Stimulated activated CD8-positive, alpha-beta memory T cell treated with anti-CD3 and anti-CD28 coated beads, Interleukin-4, amount 100 ng/mL, for 48 hours (primary cell): ENCODE data around the gene VDAC2.
"Not testable (repeated sequence)": the region's sequence is repeated elsewhere in the genome, so short reads cannot be mapped to it uniquely, and the experiment has no call there.

Experiments used
- DNase-seq: peaks from one replicate; pipeline ENCODE4 v3.0.0-alpha.2; 2020

Gene VDAC2, protein sequence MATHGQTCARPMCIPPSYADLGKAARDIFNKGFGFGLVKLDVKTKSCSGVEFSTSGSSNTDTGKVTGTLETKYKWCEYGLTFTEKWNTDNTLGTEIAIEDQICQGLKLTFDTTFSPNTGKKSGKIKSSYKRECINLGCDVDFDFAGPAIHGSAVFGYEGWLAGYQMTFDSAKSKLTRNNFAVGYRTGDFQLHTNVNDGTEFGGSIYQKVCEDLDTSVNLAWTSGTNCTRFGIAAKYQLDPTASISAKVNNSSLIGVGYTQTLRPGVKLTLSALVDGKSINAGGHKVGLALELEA

DNA sequence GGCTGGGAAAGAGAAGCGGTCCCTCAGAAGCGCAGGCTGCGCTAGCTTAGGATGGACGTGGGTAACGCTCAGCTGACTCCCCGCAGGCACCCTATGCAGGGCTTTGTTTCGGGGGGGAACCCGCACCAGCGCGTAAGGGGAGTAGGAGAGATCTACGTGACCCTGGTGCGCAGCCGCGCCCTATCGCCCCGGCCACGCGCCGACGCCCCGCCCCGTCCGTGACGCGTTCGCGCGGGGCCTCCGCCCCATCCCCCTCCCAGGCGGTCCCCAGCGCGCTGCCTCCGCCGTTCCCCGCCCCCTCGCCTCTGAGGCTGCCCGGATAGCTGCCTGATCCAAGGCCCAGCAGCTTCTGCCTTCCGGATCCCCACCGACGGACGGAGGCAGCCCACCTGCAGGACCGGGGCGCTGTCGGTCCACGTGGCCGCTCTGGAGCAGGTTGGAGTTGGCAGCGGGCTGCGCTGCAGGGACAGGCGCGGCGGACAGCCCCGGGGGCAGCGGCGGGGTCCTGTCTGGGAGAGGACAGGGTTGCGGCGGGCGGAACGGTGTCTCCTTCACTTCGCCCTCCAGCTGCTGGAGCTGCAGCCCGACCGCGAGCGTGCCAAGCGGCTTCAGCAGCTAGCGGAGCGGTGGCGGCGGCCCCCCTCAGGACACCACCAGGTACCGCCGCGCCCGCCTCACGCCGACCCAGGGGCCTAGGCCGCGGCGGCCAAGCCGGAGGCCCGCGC, at the start of gene VDAC2:
TSS of gene VDAC2 (plus strand) at position 515 of the 725 bp plus-strand sequence. CDS start 363 bp downstream, outside the sequence.
- DNase-seq, result peak; percentile 96

GRCh38 chr10:75165684-75166622, 44.6 kb upstream of the VDAC2 start:
- DNase-seq, result no peak

GRCh38 chr10:75166623-75166972, 44.0 kb upstream of the VDAC2 start:
- no peak for DNase-seq

DNA sequence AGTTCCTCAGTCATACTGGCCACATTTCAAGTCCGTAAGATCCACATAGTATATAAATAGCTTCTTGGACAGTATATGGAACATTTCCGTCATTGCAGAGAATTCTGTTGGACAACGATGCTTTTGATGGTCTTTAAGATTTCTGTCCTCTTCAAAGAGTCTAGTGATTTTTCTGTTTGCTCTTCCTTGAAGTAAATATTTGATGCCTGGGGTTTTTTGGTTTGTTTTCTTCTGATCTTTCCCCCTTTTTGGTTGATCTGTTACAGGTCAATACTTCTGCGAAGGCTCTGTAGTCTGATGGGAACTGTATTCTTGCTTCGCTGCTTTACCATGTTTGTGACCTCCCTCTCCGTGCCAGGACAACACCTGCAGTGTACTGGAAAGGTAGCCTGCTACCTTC, 42.3 kb upstream of the VDAC2 start:
- no peak for DNase-seq

- DNase-seq, result no peak
These were observed 40.4 kb upstream of the VDAC2 start for GRCh38 chr10:75170215-75170614.

GRCh38 chr10:75175046-75175445, 35.5 kb upstream of the VDAC2 start:
- DNase-seq, result no peak

DNA sequence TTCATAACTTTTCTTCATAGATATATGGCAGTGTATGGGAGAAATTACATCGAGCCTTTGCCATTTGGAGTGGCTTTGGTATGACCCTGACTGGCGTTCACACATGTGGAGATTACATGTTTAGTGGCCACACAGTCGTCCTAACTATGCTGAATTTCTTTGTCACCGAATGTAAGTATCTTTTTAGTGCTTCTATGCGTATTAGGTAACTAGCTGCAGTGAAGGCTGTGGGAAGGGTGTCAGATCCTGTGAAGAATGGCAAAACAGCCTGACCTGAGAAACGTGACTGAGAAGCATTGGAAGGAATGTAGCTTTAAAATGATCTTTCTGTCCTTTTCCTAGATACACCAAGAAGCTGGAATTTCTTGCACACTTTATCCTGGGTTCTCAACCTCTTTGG, 34.5 kb upstream of the VDAC2 start:
- no peak for DNase-seq

DNA sequence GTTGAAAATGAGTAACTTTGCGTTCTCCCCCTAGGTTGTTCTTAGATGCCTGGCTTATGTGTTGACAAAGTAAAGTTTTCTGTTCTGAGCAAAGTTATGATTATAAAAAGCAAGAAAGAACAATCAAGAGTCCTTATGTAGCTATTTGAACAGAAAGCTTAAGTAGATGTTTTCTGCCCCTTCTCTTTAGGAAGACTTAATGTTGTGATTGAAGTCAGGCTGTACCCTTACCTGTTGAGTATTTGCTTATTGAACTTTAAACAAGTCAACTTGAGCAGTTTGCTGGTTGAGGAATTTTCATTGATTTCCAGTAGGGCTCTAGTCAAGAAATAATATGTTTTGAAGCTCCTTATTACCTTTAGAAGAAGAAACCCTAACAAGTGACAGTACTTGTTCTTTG, 33.9 kb upstream of the VDAC2 start:
- DNase-seq, result no peak

DNA sequence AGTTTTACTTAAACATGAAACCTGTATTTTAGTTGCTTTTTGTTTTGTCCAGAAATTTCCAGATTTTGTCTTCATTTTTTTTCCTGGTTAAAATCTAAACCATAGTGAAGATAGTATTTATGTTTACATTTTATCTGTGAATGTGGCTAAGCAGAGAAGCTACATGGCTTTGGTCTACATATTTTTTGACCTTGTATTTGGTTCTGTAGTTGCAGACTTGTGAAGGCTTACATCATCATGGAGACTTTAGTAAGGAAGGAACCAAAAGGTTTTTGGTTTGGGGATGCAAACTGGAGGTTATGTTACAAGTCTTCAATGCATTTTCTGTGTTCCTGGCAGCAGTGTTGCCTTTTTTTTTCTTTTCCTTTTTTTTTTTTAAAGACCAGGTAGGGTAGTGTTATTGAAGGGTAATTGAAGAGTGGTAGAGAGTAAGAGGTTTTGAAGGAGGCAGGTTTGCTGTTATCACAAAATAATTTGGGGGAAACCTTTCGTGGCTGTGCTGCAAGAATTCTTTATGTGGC, 30.9 kb upstream of the VDAC2 start:
- no peak for DNase-seq

GRCh38 chr10:75180592-75180991, 30.0 kb upstream of the VDAC2 start:
- no peak for DNase-seq

DNA sequence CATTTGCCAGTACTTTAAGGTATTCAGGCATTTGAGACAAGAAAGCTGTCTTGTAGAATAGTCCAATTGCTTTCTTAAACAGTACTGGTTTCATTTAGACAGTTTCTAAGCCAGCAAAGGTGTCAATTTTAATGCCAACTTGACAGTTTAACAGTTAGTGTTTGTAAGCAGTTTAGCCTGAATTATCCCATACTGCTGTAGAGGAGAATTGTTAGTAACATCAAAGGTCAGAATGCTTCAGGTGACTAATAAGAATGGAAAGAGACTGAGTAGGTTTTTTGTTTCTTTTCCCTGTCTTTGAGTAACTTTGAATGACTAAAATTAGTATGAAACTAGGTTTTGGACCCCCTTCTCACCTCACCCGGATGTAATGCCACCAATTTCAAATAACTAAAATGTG, 29.5 kb upstream of the VDAC2 start:
- DNase-seq, result no peak

GRCh38 chr10:75186310-75186709, 24.3 kb upstream of the VDAC2 start:
- peak; percentile 20 for DNase-seq

GRCh38 chr10:75187961-75188426, 22.6 kb upstream of the VDAC2 start:
- DNase-seq, result peak; percentile 64

DNA sequence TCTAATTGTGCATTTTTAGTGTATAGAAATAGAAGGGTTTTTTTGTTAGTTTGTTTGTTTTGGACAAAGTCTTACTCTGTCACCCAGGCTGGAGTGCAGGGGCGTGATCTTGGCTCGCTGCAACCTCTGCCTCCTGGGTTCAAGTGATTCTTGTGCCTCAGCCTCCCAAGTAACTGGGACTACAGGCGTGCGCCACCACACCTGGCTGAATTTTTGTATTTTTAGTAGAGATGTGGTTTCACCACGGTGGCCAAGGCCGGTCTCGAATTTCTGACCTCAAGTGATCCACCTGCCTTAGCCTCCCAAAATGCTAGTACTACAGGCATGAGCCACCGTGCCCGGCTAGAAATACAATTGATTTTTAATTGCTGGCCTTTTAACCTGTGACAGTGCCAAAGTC, 22.1 kb upstream of the VDAC2 start:
- DNase-seq, result peak; percentile 6

DNA sequence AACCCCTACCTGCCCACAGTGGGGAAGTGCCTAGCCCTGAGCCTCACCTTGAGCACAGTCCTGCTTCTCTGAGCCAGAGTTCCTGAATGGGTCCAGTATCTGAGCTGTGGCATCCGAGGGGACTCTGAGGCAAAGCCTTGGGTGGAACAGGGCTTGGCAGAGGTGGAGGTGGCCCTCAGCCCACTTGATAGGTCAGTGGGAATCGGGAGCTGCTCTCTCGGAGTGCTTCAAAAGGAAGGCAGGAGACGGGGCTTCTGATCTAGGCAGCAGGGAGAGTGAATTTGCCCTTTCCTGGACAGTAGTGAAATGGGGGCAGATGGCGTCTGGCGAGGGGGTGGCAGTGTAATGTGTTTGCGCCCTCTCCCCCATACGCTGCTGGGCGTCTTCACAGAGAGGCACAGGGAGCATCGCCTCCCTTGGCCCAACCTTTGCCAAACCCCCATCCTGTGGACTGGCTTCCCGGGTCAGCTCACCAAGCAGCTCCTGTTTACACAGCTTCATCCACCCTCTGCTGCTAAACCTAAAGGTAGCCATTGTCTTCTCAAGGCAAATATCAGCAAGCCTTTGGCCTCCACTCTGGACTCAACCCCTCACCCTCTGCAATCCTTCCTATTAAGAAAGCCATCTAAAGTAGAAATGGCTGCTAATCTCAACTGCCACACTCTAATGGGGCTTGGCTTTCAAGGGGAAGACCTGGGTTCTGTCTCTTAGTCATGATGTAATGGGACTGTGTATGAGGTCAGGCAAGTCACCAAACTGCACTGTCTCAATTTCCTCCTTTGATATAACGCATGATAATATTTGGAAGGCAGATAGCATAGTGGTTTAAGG, 21.1 kb upstream of the VDAC2 start:
- DNase-seq, result peak; percentile 21

DNA sequence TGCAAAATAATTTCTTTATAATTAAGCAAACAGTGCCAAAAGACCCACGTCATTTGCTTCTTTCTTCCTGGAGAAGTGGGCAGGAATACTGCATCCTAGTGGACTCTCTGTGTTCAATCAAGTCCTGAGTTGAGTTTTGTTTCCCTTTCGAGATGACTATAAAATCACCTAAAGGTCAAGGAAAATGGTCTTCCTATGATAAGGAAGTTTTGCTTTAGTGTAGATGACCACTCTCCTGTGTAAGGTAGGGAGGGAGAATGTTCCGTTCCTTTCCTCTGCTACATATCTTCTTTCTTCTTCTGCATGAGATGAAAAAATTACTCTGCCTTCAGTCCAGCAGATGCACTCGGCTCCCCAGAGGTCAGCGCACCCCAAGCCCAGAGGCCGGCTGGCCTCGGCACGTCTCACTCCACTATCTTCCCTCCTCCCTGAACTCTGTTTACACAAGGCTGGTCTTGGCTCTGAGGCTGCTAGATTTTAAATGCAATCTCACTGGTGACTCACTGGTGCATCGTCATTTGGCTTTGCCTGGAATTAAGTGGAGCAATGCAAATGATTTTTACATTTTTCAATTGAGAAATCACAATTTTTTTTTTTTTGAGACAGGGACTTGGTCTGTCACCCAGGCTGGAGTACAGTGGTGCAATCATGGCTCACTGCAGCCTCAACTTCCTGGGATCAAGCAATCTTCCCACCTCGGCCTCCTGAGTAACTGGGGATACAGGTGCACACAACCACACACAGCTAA, 18.6 kb upstream of the VDAC2 start:
- DNase-seq, result peak; percentile 4

- not testable (repeated sequence) for DNase-seq
These were observed 16.0 kb upstream of the VDAC2 start for GRCh38 chr10:75194625-75195024.

DNA sequence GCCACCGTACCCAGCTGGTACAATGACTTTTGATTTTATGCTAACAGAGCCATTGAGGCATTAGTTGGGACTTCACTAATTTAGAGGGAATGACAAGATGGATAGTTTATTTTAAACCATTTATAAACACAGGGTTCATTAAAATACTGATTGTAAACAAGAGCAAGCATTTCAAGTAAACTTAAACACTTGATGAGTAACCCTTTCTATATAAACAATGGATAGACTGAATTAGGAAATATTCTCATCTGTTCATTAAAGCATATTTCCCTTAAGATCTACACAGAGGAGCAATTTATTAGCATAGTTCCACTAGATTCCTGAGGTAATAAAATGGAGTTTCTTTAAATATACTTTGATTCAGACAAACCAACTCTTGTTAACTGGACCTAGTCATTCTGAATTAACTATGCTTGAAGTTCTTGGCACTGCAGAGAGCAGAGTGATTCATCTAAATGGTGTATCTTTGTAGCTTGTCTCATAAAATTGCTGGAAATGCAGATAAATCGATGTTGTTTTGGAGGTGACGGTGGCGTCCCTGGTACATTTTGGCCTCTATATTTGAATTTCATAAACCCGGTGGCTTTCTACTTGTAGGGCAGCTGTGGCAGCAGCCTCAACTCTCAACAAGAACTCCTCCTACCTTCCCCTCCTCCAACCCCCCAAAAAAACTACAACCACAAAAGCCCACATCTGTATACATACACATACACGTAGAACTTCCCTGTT, 15.4 kb upstream of the VDAC2 start:
- DNase-seq, result no peak

DNA sequence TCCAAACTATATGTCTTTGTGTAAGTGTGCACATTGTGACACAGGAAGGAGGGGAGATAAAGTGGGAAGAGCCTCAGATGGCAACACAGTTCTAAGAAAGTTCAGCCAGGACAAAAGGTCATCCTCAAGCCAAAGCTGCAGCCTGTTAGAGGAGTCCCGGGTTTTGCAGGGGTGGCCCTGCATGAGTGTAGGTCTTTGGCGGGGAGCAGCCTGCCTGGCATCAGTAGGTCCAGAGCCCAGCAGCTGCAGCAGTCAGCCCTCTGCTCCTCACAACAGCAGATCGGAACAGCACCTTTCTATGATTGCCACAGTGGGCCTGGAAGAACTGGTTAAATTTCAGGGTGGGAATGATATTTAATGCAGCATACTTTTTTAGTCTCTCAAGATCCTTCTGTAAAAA, 13.5 kb upstream of the VDAC2 start:
- peak; percentile 7 for DNase-seq

GRCh38 chr10:75197906-75198305, 12.7 kb upstream of the VDAC2 start:
- DNase-seq, result peak; percentile 9

GRCh38 chr10:75199949-75200348, 10.6 kb upstream of the VDAC2 start:
- not testable (repeated sequence) for DNase-seq
